Measurements from ENCODE around the gene TMEM271.

The TMEM271 gene

GRCh38 chr4:576245-576821 lies at the start of gene TMEM271:
TSS of gene TMEM271 (minus strand) at chr4:576295. CDS start at chr4:576062, 233 bp downstream.
- no peak for DNase-seq

GRCh38 chr4:625631-626161 lies 49.6 kb upstream of the TMEM271 start:
- DNase-seq: no peak

GRCh38 chr4:624705-625590 lies 48.9 kb upstream of the TMEM271 start, which contains the start of gene PDE6B:
TSS of gene PDE6B (plus strand) at chr4:625573. CDS start at chr4:625627, 54 bp downstream.
- DNase-seq: no peak

- no peak for DNase-seq
These were observed 47.9 kb upstream of the TMEM271 start for GRCh38 chr4:623914-624566.

- no peak for DNase-seq
These were observed 47.2 kb upstream of the TMEM271 start for GRCh38 chr4:622996-623913.

- DNase-seq: no peak
These were observed 46.2 kb upstream of the TMEM271 start for GRCh38 chr4:622071-622995.

GRCh38 chr4:621296-622070 lies 45.4 kb upstream of the TMEM271 start:
- DNase-seq: no peak

GRCh38 chr4:620851-621261 lies 44.8 kb upstream of the TMEM271 start:
- no peak for DNase-seq

- no peak for DNase-seq
These were observed 44.1 kb upstream of the TMEM271 start for GRCh38 chr4:620201-620600.

- no peak for DNase-seq
These were observed 41.8 kb upstream of the TMEM271 start for GRCh38 chr4:617644-618641.

GRCh38 chr4:616911-617643 lies 41.0 kb upstream of the TMEM271 start:
- no peak for DNase-seq

GRCh38 chr4:616091-616490 lies 40.0 kb upstream of the TMEM271 start:
- DNase-seq: no peak

- DNase-seq: no peak
These were observed 37.0 kb upstream of the TMEM271 start for GRCh38 chr4:613126-613525.

- no peak for DNase-seq
These were observed 36.6 kb upstream of the TMEM271 start for GRCh38 chr4:612749-613125.

- no peak for DNase-seq
These were observed 36.1 kb upstream of the TMEM271 start for GRCh38 chr4:612052-612748.

- no peak for DNase-seq
These were observed 34.5 kb upstream of the TMEM271 start for GRCh38 chr4:610411-611261.
